ENCODE results near the gene GPR183. TPM values are rescaled to one million over a fixed set of nuclear protein-coding genes. Genes with fewer than 3 reads are reported as not detected.
A peak's percentile ranks its signal among the peaks of the same experiment; 100 is the strongest.

GPR183 gene
- total and polyA plus RNA-seq, 10 of the 15 experiments (the other 5 are each of a cell fraction or from before 2014, with no cell fraction given), result 134 to 669 (median 225) TPM

- no peak for TF ChIP-seq NKRF (conservative IDR thresholded peaks at IDR 0.05)
- TF ChIP-seq EED (IDR thresholded peaks at IDR 0.05; ENCODE audit: low read depth), result peak; percentile 92
- TF ChIP-seq CHD4 (IDR thresholded peaks at IDR 0.05), result no peak
- TF ChIP-seq SMAD5 (IDR thresholded peaks at IDR 0.05; ENCODE audit: low read depth), result no peak
- peak; percentile 98 for TF ChIP-seq ATF2 (IDR thresholded peaks at IDR 0.05; ENCODE audit: low read length)
- TF ChIP-seq PRDM15 (CRISPR knock-in tag; IDR thresholded peaks at IDR 0.05), result no peak
- TF ChIP-seq CHD1 (IDR thresholded peaks at IDR 0.05; ENCODE audit: low read depth, low read length), result no peak
- peak; percentile 84 for TF ChIP-seq TBL1XR1 (IDR thresholded peaks at IDR 0.05; ENCODE audit: low read depth, low read length)
- peak; percentile 55; the same call in 1 of the 2 replicates for TF ChIP-seq SMARCA5 (IDR thresholded peaks at IDR 0.05)
- no peak; the same call in 1 of the 2 replicates for TF ChIP-seq HDAC2 (IDR thresholded peaks at IDR 0.05)
- no peak for TF ChIP-seq YBX1 (IDR thresholded peaks at IDR 0.05)
- TF ChIP-seq ZZZ3 (IDR thresholded peaks at IDR 0.05; ENCODE audit: control insufficient read depth, insufficient read length, low read depth), result no peak
- TF ChIP-seq NBN (IDR thresholded peaks at IDR 0.05), result peak; percentile 72
- no peak for TF ChIP-seq USF2 (IDR thresholded peaks at IDR 0.05; ENCODE audit: borderline replicate concordance, low read depth, low read length)
- peak; percentile 91; the same call in 1 of the 2 replicates for TF ChIP-seq ZBED1 (IDR thresholded peaks at IDR 0.05; ENCODE audit: borderline replicate concordance)
- no peak for TF ChIP-seq ZNF592 (IDR thresholded peaks at IDR 0.05)
- peak; percentile 79; the same call in 1 of the 2 replicates for TF ChIP-seq BACH1 (IDR thresholded peaks at IDR 0.05; ENCODE audit: borderline replicate concordance)
- TF ChIP-seq MEF2A (IDR thresholded peaks at IDR 0.05; ENCODE audit: insufficient read depth, low read depth, low read length), result peak; percentile 79
- TF ChIP-seq WRNIP1 (IDR thresholded peaks at IDR 0.05; ENCODE audit: borderline replicate concordance, low read depth, low read length), result no peak
Measured at GRCh38 chr13:99322297-99323103, 15.3 kb upstream of the GPR183 start (continued).

Data from GM12878 (cell line).